ENCODE data around the gene TMC3.

- no peak for TF ChIP-seq POLR2A (IDR thresholded peaks at IDR 0.05)
- TF ChIP-seq, protein P1, sequence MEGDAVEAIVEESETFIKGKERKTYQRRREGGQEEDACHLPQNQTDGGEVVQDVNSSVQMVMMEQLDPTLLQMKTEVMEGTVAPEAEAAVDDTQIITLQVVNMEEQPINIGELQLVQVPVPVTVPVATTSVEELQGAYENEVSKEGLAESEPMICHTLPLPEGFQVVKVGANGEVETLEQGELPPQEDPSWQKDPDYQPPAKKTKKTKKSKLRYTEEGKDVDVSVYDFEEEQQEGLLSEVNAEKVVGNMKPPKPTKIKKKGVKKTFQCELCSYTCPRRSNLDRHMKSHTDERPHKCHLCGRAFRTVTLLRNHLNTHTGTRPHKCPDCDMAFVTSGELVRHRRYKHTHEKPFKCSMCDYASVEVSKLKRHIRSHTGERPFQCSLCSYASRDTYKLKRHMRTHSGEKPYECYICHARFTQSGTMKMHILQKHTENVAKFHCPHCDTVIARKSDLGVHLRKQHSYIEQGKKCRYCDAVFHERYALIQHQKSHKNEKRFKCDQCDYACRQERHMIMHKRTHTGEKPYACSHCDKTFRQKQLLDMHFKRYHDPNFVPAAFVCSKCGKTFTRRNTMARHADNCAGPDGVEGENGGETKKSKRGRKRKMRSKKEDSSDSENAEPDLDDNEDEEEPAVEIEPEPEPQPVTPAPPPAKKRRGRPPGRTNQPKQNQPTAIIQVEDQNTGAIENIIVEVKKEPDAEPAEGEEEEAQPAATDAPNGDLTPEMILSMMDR (IDR thresholded peaks at IDR 0.05), result no peak
- TF ChIP-seq EP300 (IDR thresholded peaks at IDR 0.05), result no peak
Measured at GRCh38 chr15:81346611-81347010, 27.4 kb downstream of the TMC3 start.

All from sigmoid colon (tissue), 4 donors.